GM12878 (cell line): ENCODE measurements around the gene CD200R1L. TPM values are rescaled to one million over a fixed set of nuclear protein-coding genes. Genes with fewer than 3 reads are reported as not detected.

ENCODE experiments used
- ATF2 ChIP-seq: IDR thresholded peaks from 2 replicates; pipeline ENCODE4 v1.6.1; 2012; ENCODE audit warnings: low read length, inconsistent platforms
- BCL11A ChIP-seq: IDR thresholded peaks from 2 replicates; pipeline ENCODE4 v1.6.1; 2011; ENCODE audit warnings: low read depth, low read length
- CBX5 ChIP-seq: sonication (generic); IDR thresholded peaks from 2 replicates; pipeline ENCODE4 v1.6.1; 2016; ENCODE audit warnings: low read depth, moderate library complexity, mild to moderate bottlenecking, inconsistent platforms
- EED ChIP-seq: sonication (generic); IDR thresholded peaks from 2 replicates; pipeline ENCODE4 v1.6.1; 2016; ENCODE audit warnings: antibody characterized with exemption, low read depth
- HCFC1 ChIP-seq: fragments of 150-350 bp; IDR thresholded peaks from 2 replicates; pipeline ENCODE4 v1.6.1; 2014; ENCODE audit warnings: low read length
- HDAC2 ChIP-seq: fragments of 200-600 bp; sonication (generic); IDR thresholded peaks from 2 replicates; pipeline ENCODE4 v1.6.1; 2017
- IKZF1 ChIP-seq: fragments of 450-650 bp; conservative IDR thresholded peaks from 2 replicates; pipeline ENCODE4 v1.6.1; 2017; ENCODE audit warnings: antibody characterized with exemption, mild to moderate bottlenecking
- JUND ChIP-seq: IDR thresholded peaks from 2 replicates; pipeline ENCODE4 v1.6.1; 2012; ENCODE audit warnings: low read depth, mild to moderate bottlenecking, low read length, improper control_type of control experiment, moderate library complexity
- KLF5 ChIP-seq: fragments of 450-650 bp; IDR thresholded peaks from 2 replicates; pipeline ENCODE4 v1.6.1; 2014; ENCODE audit warnings: mild to moderate bottlenecking; ENCODE audit not compliant: partially characterized antibody
- MXI1 ChIP-seq: fragments of 150-350 bp; IDR thresholded peaks from 2 replicates; pipeline ENCODE4 v1.6.1; 2011; ENCODE audit warnings: low read depth, mild to moderate bottlenecking, inconsistent platforms, low read length, improper control_type of control experiment
- NBN ChIP-seq: fragments of 450-650 bp; IDR thresholded peaks from 2 replicates; pipeline ENCODE4 v1.6.1; 2016
- PBX3 ChIP-seq: IDR thresholded peaks from 2 replicates; pipeline ENCODE4 v1.6.1; 2011; ENCODE audit warnings: mild to moderate bottlenecking, low read depth, low read length, moderate library complexity; ENCODE audit not compliant: insufficient replicate concordance
- PML ChIP-seq: IDR thresholded peaks from 2 replicates; pipeline ENCODE4 v1.6.1; 2012; ENCODE audit warnings: low read length, inconsistent platforms
- SMC3 ChIP-seq: IDR thresholded peaks from 2 replicates; pipeline ENCODE4 v1.6.1; 2011; ENCODE audit warnings: low read length, improper control_type of control experiment, borderline replicate concordance
- TAF1 ChIP-seq: IDR thresholded peaks from 2 replicates; pipeline ENCODE4 v1.6.1; 2011; ENCODE audit warnings: mild to moderate bottlenecking, low read depth, low read length, borderline replicate concordance
- TARDBP ChIP-seq: IDR thresholded peaks from 2 replicates; pipeline ENCODE4 v1.6.1; 2016; ENCODE audit warnings: borderline replicate concordance
- ZBTB4 ChIP-seq: fragments of 450-650 bp; formaldehyde crosslinking; IDR thresholded peaks from 2 replicates; pipeline ENCODE4 v1.4.0; 2022; ENCODE audit warnings: mild to moderate bottlenecking, moderate library complexity
- ZBTB40 ChIP-seq: fragments of 450-650 bp; IDR thresholded peaks from 2 replicates; pipeline ENCODE4 v1.6.1; 2016; ENCODE audit warnings: mild to moderate bottlenecking, moderate library complexity, borderline replicate concordance
- polyA plus RNA-seq, 11 experiments: library from polyadenylated mRNA; depleted of rRNA in 4 of 11; unstranded in 6 of 11; stranded (reverse) in 5 of 11; fragments of >200 nt; fragmentation: Nextera tagmentation in 4 of 11; fragmentation: Illumina TruSeq in 1 of 11; extraction: Ambion mirVana in 4 of 11; extraction: Trizol in 1 of 11; gene quantifications; 1 replicate in 1 of 11; 2 replicates in 10 of 11; pipeline versions ENCODE4 v1.2.1 to v1.2.3, GENCODE V29; 2011 to 2016; ENCODE audit warnings: inconsistent platforms in 2 of 11, missing spikeins in 2 of 11, low read depth in 1 of 11
- total RNA-seq, 4 experiments: library from RNA; depleted of rRNA in 3 of 4; stranded (reverse); fragments of >200 nt in 3 of 4; fragmentation: Illumina TruSeq in 1 of 4; extraction: Trizol in 1 of 4; gene quantifications; 2 replicates each; pipeline versions ENCODE4 v1.2.1 to v1.2.3, GENCODE V29; 2013 to 2021

The CD200R1L gene
- total and polyA plus RNA-seq, 10 of the 15 experiments (the other 5 are each of a cell fraction or from before 2014, with no cell fraction given) = 0.41 TPM; not detected in 9

GRCh38 chr3:112813723-112814171 lies 32.9 kb downstream of the CD200R1L start (continued):
- no peak for TF ChIP-seq NBN
- peak; percentile 55; the same call in 1 of the 2 replicates for TF ChIP-seq CBX5
- TF ChIP-seq KLF5 = no peak
- no peak for TF ChIP-seq EED
- TF ChIP-seq HDAC2 = no peak
- TF ChIP-seq JUND = no peak
- no peak for TF ChIP-seq PBX3
- peak; percentile 35; the same call in 1 of the 2 replicates for TF ChIP-seq ATF2
- TF ChIP-seq ZBTB4 (CRISPR knock-in tag) = no peak
- 0 out of 2 replicates have a peak, but pooled peaks have one; percentile 16 for TF ChIP-seq SMC3
- TF ChIP-seq HCFC1 = no peak
- TF ChIP-seq PML = no peak
- TF ChIP-seq IKZF1 = no peak; the same call in 1 of the 2 replicates
- no peak for TF ChIP-seq MXI1
- no peak for TF ChIP-seq ZBTB40
- no peak for TF ChIP-seq TAF1
- 0 out of 2 replicates have a peak, but pooled peaks have one; percentile 6 for TF ChIP-seq BCL11A
- no peak for TF ChIP-seq TARDBP
